OCI-LY1 (cell line): ENCODE results near the gene MYH16.

Experiments used
- EZH2 ChIP-seq: fragments of 200-600 bp; sonication (generic), shearing (Covaris generic); IDR thresholded peaks from 2 replicates; pipeline ENCODE4 v1.8.0; 2017; ENCODE audit warnings: borderline replicate concordance, mixed run types, mild to moderate bottlenecking, antibody characterized with exemption, low read length, moderate library complexity, mixed read lengths
- TF ChIP-seq, protein P1 (sequence below): fragments of 200-600 bp; sonication (generic), shearing (Covaris generic); IDR thresholded peaks from 2 replicates; pipeline ENCODE4 v1.5.1; 2017; ENCODE audit warnings: mild to moderate bottlenecking, antibody characterized with exemption, low read length, moderate library complexity, mixed read lengths

DNA sequence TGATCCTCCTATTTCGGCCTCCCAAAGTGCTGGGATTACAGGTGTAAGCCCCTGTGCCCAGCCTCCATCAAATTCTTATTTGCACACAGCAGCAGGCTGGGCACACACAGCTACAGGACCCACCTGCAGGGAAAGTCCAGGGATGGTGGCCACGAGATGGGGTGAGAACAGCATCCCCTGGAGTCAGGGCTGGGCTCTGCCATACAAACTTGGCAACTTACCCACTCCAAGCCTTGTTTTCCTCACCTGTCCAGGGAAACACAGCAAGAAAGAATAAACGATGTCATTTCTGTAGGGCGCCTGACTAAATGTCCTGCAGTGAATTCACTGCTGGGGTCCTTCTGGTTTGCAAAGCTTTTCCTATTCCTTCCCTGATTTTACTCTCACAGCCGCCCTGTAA, 5.5 kb downstream of the MYH16 start:
- TF ChIP-seq, protein P1, sequence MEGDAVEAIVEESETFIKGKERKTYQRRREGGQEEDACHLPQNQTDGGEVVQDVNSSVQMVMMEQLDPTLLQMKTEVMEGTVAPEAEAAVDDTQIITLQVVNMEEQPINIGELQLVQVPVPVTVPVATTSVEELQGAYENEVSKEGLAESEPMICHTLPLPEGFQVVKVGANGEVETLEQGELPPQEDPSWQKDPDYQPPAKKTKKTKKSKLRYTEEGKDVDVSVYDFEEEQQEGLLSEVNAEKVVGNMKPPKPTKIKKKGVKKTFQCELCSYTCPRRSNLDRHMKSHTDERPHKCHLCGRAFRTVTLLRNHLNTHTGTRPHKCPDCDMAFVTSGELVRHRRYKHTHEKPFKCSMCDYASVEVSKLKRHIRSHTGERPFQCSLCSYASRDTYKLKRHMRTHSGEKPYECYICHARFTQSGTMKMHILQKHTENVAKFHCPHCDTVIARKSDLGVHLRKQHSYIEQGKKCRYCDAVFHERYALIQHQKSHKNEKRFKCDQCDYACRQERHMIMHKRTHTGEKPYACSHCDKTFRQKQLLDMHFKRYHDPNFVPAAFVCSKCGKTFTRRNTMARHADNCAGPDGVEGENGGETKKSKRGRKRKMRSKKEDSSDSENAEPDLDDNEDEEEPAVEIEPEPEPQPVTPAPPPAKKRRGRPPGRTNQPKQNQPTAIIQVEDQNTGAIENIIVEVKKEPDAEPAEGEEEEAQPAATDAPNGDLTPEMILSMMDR: no peak
- no peak for TF ChIP-seq EZH2
